GM12864 (cell line): Measurements from ENCODE around the gene SNTG2.

Experiments
- DNase-seq: peaks from one replicate; pipeline ENCODE4 v3.0.0-alpha.2; 2011; ENCODE audit warnings: low read depth
- H3K4me3 ChIP-seq: 2 replicates; pipeline ENCODE4 v1.5.1; 2011; ENCODE audit warnings: mild to moderate bottlenecking, low read depth, low read length, control low read depth
- TF ChIP-seq, protein P1 (sequence below): IDR thresholded peaks from 2 replicates; pipeline ENCODE4 v1.5.1; 2011; ENCODE audit warnings: low read depth, mild to moderate bottlenecking, moderate library complexity, low read length, control low read depth, inconsistent platforms; ENCODE audit errors: missing control alignments

Gene SNTG2

DNA sequence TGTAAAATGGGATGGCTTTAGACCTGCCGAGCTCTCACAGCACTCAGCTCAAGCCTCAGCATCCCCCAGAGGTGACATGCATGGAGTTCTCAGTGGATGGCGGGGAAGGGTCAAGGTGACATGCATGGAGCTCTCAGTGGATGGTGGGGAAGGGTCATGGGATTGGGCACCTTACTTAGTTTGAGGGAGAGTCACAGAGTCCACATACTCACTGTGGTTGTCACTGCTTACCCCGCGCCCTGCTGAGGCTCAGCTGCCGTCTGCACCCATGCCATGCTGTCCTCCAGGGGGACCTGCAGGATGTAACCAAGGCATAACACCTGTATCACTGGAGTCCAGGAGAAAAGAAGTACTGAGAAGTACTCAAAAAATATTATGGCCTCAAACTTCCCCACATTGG is 350.4 kb downstream of the SNTG2 start:
- no peak for DNase-seq
- TF ChIP-seq, protein P1, sequence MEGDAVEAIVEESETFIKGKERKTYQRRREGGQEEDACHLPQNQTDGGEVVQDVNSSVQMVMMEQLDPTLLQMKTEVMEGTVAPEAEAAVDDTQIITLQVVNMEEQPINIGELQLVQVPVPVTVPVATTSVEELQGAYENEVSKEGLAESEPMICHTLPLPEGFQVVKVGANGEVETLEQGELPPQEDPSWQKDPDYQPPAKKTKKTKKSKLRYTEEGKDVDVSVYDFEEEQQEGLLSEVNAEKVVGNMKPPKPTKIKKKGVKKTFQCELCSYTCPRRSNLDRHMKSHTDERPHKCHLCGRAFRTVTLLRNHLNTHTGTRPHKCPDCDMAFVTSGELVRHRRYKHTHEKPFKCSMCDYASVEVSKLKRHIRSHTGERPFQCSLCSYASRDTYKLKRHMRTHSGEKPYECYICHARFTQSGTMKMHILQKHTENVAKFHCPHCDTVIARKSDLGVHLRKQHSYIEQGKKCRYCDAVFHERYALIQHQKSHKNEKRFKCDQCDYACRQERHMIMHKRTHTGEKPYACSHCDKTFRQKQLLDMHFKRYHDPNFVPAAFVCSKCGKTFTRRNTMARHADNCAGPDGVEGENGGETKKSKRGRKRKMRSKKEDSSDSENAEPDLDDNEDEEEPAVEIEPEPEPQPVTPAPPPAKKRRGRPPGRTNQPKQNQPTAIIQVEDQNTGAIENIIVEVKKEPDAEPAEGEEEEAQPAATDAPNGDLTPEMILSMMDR = no peak
- no peak overlapping the region for H3K4me3 ChIP-seq

DNA sequence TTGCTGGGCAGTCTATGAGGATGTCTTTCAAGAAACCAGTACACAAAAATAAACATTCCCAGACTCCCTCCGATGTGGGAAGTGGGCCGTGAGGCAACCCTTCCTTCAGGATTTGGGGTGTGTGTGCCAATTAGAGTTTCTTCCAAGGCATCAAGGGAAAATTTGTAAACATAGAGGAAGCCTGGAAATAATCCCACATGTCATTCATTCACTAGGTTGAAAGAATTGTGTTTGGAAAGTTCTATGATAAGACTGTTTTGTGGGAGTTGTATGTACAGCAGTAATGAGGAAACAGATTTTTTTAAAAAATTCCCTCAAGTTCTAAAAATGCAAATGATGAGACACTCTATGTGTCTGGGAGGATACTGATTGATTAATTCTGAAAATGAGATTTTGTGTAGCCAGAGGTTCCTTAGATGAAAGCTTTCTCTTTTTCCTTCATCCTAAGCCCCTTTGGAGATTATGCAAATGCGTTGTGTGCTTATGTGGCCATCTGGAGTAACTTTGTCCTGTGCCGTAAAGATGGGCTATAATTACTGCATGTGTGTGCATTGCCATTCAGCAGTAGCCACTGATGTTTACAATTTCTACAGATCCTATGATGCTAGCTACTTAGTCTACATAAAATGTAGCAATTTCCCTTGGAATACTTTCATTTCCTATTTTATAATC is 354.8 kb downstream of the SNTG2 start:
- no peak overlapping the region for H3K4me3 ChIP-seq
- TF ChIP-seq, protein P1 = no peak
- no peak for DNase-seq

DNA sequence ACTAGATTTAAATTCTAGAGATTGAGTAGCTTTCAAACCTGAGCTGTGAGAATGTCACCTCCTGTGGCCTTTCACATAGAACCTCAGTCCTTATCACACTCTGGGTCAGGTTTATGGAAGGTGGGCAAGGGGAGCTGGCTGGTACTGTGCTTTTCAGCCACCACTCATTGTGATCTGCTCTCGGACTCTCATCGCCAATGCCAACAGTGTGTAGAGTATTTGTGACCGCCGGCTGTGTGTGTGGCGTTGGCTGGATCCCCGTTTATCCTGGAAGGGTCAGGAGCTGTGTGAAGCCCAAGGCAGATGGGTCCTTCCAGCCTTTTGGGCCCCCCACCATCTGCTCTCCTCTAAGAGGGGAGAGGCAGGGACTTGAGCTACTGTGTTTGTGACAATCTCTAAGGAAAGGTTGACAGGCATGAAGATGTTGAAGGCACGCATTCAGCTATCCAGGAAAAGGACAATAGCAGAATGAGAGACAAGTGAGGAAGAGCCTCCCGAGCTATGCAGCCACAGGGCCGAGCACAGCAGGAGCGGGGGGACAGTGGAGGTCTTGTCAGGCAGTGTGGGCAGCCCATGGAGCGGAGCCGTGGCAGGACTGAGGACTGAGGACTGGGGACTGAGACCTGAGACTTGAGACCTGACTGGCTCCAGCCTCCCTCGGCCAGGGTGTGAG is 355.5 kb downstream of the SNTG2 start:
- no peak for DNase-seq
- no peak overlapping the region for H3K4me3 ChIP-seq
- TF ChIP-seq, protein P1 = no peak

DNA sequence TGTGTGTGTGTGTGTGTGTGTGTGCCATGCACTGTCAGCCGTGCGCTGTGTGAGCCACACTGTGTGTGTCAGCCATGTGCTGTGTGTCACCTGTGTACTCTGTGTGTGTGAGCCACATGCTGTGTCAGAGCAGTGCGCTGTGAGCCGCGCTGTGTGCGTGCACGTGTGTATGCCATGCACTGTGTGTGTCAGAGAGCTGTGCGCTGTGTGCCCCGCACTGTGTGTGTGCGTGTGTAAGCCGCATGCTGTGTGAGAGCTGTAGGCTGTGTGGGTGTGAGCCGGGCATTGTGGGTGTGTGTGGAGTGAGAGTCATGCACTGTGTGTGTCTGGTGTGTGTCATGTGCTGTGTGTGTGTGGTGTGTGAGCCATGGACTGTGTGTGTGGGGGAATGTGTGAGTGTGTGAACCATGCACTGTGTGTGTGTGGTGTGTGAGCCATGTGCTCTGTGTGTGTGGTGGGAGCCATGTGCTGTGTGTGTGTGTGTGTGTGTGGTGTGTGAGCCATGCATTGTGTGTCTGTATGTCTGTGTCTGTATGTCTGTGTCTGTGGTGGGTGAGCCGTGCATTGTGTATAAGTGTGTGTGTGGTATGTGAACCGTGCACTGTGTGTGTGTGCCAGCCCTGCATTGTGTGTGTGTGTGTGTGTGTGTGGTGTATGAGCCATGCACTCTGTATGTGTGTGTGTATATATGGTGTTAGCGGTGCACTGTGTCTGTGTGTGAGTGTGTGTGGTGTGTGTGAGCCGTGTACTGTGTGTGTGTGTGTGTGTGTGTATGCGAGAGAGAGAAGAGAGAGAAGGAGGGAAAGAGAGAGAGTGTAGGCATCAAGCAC is 356.3 kb downstream of the SNTG2 start:
- TF ChIP-seq, protein P1 = no peak
- H3K4me3 ChIP-seq = no peak overlapping the region
- DNase-seq = no peak

DNA sequence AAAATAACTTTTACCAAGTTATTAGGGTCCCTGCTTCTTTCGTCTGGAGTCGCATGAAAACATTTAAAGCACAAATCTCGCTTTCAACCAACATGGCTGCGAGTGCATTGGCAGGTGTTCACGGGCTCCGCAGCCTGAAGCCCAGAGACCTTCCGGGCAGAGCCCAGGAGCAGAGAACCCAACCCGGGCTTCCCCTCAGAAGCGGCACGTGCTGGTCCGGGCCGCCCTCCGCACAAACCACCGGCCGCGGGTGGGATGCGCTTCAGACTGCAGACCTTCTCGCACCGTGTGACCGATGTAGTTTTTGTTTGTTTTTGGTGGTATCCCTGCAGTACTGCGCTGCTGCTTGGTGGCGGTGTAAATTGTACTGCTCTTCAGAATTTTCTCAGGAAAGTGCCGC is 357.0 kb downstream of the SNTG2 start:
- no peak for DNase-seq
- no peak overlapping the region for H3K4me3 ChIP-seq
- TF ChIP-seq, protein P1 = no peak

DNA sequence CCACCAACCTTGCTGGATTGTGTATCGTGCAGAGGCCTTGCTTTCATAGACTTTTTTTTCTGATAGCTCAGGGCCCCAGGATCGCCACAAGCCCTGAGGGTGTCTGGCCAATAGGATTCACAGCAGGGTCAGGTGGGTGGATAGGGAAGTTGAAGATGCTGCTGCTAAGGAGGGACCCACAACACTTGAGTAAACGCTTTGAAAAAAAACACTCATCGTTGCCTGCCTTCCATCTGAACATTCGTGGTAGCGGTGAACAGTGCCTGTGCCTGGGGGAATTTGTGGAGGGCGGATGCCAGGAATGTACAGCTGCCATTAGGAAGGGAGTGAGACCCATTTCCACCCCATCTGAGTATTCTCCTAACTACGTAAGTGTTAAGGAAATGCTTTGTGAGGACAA is 358.0 kb downstream of the SNTG2 start:
- DNase-seq = no peak
- TF ChIP-seq, protein P1 = no peak
- H3K4me3 ChIP-seq = no peak overlapping the region
